H1 (cell line): ENCODE data around the gene PTPRE. TPM values are rescaled to one million over a fixed set of nuclear protein-coding genes. Genes with fewer than 3 reads are reported as not detected.

Source experiments
- ATF2 ChIP-seq: IDR thresholded peaks from 2 replicates; pipeline ENCODE4 v1.6.1; 2012; ENCODE audit warnings: low read length, inconsistent platforms
- CEBPB ChIP-seq: IDR thresholded peaks from 2 replicates; pipeline ENCODE4 v1.6.1; 2012; ENCODE audit warnings: low read depth, low read length
- CHD7 ChIP-seq: fragments of 300-600 bp; sonication (generic); IDR thresholded peaks from 2 replicates; pipeline ENCODE4 v1.7.1; 2012; ENCODE audit warnings: low read length, moderate library complexity, mild to moderate bottlenecking, inconsistent platforms; ENCODE audit not compliant: insufficient replicate concordance
- E2F6 ChIP-seq: IDR thresholded peaks from 2 replicates; pipeline ENCODE4 v1.6.1; 2012; ENCODE audit warnings: inconsistent platforms
- GTF2F1 ChIP-seq: IDR thresholded peaks from 2 replicates; pipeline ENCODE4 v1.6.1; 2012; ENCODE audit warnings: low read depth, low read length, improper control_type of control experiment, borderline replicate concordance
- KDM1A ChIP-seq: fragments of 200-600, 300-600 bp; sonication (generic); IDR thresholded peaks from 2 replicates; pipeline ENCODE4 v1.7.1; 2016; ENCODE audit warnings: mild to moderate bottlenecking, low read length, borderline replicate concordance
- NANOG ChIP-seq: IDR thresholded peaks from 2 replicates; pipeline ENCODE4 v1.6.1; 2011; ENCODE audit warnings: low read length, low read depth, mild to moderate bottlenecking, inconsistent platforms; ENCODE audit not compliant: insufficient read depth, poor library complexity, severe bottlenecking
- RNF2 ChIP-seq: fragments of 200-900, 300-1000 bp; sonication (generic); IDR thresholded peaks from 2 replicates; pipeline ENCODE4 v1.7.1; 2016; ENCODE audit warnings: borderline replicate concordance, low read depth, mild to moderate bottlenecking, antibody characterized with exemption, low read length; ENCODE audit not compliant: poor library complexity, severe bottlenecking; ENCODE audit errors: missing control alignments
- polyA plus RNA-seq, 7 experiments: library from polyadenylated mRNA; depleted of rRNA in 3 of 7; stranded (reverse) in 5 of 7; unstranded in 2 of 7; fragments of >200 nt in 5 of 7; fragments of 200-250 nt in 2 of 7; gene quantifications; 1 replicate in 5 of 7; 2 replicates in 1 of 7; 4 replicates in 1 of 7; pipeline versions ENCODE4 v1.2.1 to v1.2.3, GENCODE V29; 2011 to 2013; ENCODE audit warnings: missing spikeins in 2 of 7, mixed read lengths in 2 of 7
- total RNA-seq: library from RNA; stranded (reverse); fragmentation: NEBNext Ultra II Directional; extraction: Animal tissue kit (Norgen Biotek cat#: 25700); gene quantifications from 2 replicates; pipeline ENCODE4 v1.2.1, GENCODE V29; 2021

The PTPRE gene
- total and polyA plus RNA-seq, 2 of the 8 experiments (the other 6 are each of a cell fraction or from before 2014, with no cell fraction given): 0.33 to 0.54 TPM

GRCh38 chr10:128024426-128024825, 117.5 kb downstream of the PTPRE start (continued):
- no peak for TF ChIP-seq CHD7
- TF ChIP-seq RNF2: no peak
- TF ChIP-seq CEBPB: no peak
- TF ChIP-seq E2F6: no peak
- no peak for TF ChIP-seq GTF2F1
- TF ChIP-seq NANOG: no peak
- TF ChIP-seq KDM1A: no peak
- no peak for TF ChIP-seq ATF2
